Measurements from ENCODE around the gene GFPT2.

The GFPT2 gene

GRCh38 chr5:180313677-180314505 is 39.2 kb downstream of the GFPT2 start:
- TF ChIP-seq MAX (IDR thresholded peaks at IDR 0.05) (peak; percentile 60; the same call in 1 of the 2 replicates), TAF1 (IDR thresholded peaks at IDR 0.05; ENCODE audit: low read depth) (peak; percentile 30; the same call in 1 of the 2 replicates), NFIC (IDR thresholded peaks at IDR 0.05) (no peak), CEBPB (IDR thresholded peaks at IDR 0.05) (no peak), TEAD4 (IDR thresholded peaks at IDR 0.05) (no peak), EP300 (IDR thresholded peaks at IDR 0.05; ENCODE audit: borderline replicate concordance) (no peak), USF1 (IDR thresholded peaks at IDR 0.05) (no peak), EGR1 (IDR thresholded peaks at IDR 0.05) (peak; percentile 63; the same call in 1 of the 2 replicates)

- TF ChIP-seq YY1 (IDR thresholded peaks at IDR 0.05; ENCODE audit: low read depth) = no peak
- TF ChIP-seq TEAD4 (IDR thresholded peaks at IDR 0.05) = no peak
- no peak for TF ChIP-seq MAX (IDR thresholded peaks at IDR 0.05)
- TF ChIP-seq CREB1 (IDR thresholded peaks at IDR 0.05; ENCODE audit: low read depth) = no peak
- no peak for TF ChIP-seq NFIC (IDR thresholded peaks at IDR 0.05)
- TF ChIP-seq USF1 (IDR thresholded peaks at IDR 0.05) = no peak
- TF ChIP-seq TCF12 (IDR thresholded peaks at IDR 0.05; ENCODE audit: low read depth) = no peak
- TF ChIP-seq EP300 (IDR thresholded peaks at IDR 0.05; ENCODE audit: borderline replicate concordance) = no peak
- TF ChIP-seq EGR1 (IDR thresholded peaks at IDR 0.05) = no peak
- TF ChIP-seq CEBPB (IDR thresholded peaks at IDR 0.05) = no peak
- TF ChIP-seq REST (IDR thresholded peaks at IDR 0.05; ENCODE audit: low read depth) = no peak
- TF ChIP-seq RAD21 (IDR thresholded peaks at IDR 0.05; ENCODE audit: low read depth) = no peak
- no peak for TF ChIP-seq ZBTB7A (IDR thresholded peaks at IDR 0.05; ENCODE audit: low read depth)
- TF ChIP-seq FOXM1 (IDR thresholded peaks at IDR 0.05; ENCODE audit: borderline replicate concordance, low read depth) = no peak
Observed at GRCh38 chr5:180311216-180311615, 41.9 kb downstream of the GFPT2 start.

- TF ChIP-seq REST (IDR thresholded peaks at IDR 0.05; ENCODE audit: low read depth) = no peak
- no peak for TF ChIP-seq TAF1 (IDR thresholded peaks at IDR 0.05; ENCODE audit: low read depth)
- no peak for TF ChIP-seq CREB1 (IDR thresholded peaks at IDR 0.05; ENCODE audit: low read depth)
- TF ChIP-seq RAD21 (IDR thresholded peaks at IDR 0.05; ENCODE audit: low read depth) = no peak
- TF ChIP-seq USF1 (IDR thresholded peaks at IDR 0.05) = no peak
- TF ChIP-seq NFIC (IDR thresholded peaks at IDR 0.05) = no peak
- TF ChIP-seq FOXM1 (IDR thresholded peaks at IDR 0.05; ENCODE audit: borderline replicate concordance, low read depth) = no peak
- no peak for TF ChIP-seq ZBTB7A (IDR thresholded peaks at IDR 0.05; ENCODE audit: low read depth)
- TF ChIP-seq EP300 (IDR thresholded peaks at IDR 0.05; ENCODE audit: borderline replicate concordance) = no peak
- TF ChIP-seq MAX (IDR thresholded peaks at IDR 0.05) = no peak
- no peak for TF ChIP-seq TEAD4 (IDR thresholded peaks at IDR 0.05)
- no peak for TF ChIP-seq CEBPB (IDR thresholded peaks at IDR 0.05)
Observed at GRCh38 chr5:180306796-180307195, 46.3 kb downstream of the GFPT2 start.

GRCh38 chr5:180305481-180305880 is 47.7 kb downstream of the GFPT2 start:
- TF ChIP-seq TEAD4 (IDR thresholded peaks at IDR 0.05) (no peak), TCF12 (IDR thresholded peaks at IDR 0.05; ENCODE audit: low read depth) (no peak), NFIC (IDR thresholded peaks at IDR 0.05) (no peak), REST (IDR thresholded peaks at IDR 0.05; ENCODE audit: low read depth) (no peak), EP300 (IDR thresholded peaks at IDR 0.05; ENCODE audit: borderline replicate concordance) (no peak), EGR1 (IDR thresholded peaks at IDR 0.05) (no peak), YY1 (IDR thresholded peaks at IDR 0.05; ENCODE audit: low read depth) (no peak), RAD21 (IDR thresholded peaks at IDR 0.05; ENCODE audit: low read depth) (no peak), MAX (IDR thresholded peaks at IDR 0.05) (no peak), TAF1 (IDR thresholded peaks at IDR 0.05; ENCODE audit: low read depth) (no peak), USF1 (IDR thresholded peaks at IDR 0.05) (no peak), ZBTB7A (IDR thresholded peaks at IDR 0.05; ENCODE audit: low read depth) (no peak), CEBPB (IDR thresholded peaks at IDR 0.05) (no peak), CREB1 (IDR thresholded peaks at IDR 0.05; ENCODE audit: low read depth) (no peak)
